NCI-H1436 (cell line): Measurements from ENCODE around the gene MGLL.

Source experiments
- DNase-seq: peaks from one replicate; lab custom pipeline; 2025; lab: John Stamatoyannopoulos, UW

MGLL gene

DNA sequence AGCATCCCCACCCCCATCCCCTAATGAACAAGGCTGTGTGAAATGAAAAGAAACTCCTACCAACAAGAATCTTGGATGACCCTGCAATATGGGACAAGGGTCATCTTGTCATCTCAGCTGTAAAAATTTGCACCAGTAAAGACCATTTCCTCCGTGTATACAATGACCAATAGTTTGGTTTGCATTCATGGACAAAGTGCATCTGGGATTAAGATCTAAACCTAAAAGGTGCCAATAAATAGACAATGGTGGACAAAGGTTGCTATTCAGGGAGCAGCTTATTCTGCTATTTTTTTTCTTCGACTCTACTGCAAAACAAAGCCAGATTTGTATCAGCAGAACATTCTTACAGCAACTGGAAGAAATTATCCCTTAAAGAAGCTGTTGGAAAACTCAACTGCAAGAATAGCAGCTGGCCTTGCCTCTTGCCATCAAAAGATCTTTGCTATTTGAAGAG is 8.0 kb downstream of the MGLL start:
- DNase-seq = no peak

DNA sequence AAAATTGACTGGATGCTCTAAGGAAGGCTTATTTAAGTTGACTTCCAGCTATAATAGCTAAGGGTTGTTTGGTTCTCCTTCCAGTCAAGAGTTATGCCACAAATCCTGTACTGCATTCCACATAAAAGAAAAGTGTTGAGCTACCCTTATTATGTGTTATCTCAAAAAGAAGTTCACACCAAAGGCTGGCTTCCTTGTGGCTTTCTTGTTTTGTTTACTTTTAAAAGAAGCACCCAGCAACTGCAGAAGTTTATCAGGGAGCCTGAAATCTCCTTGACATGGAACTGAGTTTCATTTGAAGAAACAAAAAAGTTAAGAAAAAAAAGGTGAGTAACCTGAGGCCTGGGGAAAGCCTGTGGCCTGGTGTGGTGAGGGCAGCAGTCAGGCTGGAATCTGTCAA is 10.2 kb downstream of the MGLL start:
- DNase-seq = no peak

DNA sequence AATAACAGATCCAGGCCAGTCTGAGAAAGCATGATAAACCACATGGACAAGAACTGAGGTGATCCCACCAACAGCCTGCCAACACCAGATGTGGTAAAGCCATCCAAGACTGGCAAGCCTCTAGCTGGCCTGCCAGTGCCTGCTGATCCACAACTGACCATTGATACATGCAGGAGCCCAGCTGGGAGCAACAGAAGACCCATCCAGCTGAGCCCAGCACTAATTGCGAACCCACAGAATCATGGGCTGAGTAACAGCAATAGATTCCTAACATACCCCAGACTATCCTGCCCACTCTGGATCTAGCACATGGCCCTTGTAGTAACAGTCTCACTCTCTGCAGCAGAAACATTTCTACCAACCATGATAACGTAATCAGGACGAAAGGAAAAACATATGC is 10.6 kb downstream of the MGLL start:
- no peak for DNase-seq

DNA sequence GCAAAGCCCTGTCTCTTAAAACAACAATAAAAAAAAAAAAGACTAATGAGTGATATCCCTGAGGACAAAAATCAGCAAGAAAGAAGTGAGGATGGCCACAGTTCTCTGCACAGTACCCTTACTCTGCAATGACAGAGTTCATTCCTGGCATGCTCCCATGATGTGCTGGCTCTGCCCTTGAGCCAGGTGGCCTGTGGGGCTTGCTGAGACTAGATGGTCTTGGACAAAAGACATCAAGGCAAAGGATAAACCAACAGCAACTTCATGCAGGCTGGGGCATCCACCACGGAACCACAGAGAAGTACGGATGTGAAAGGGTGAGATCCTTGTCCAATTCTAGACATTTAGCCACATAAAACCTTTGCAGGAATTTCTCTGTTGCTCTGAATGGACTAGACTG is 12.7 kb downstream of the MGLL start:
- DNase-seq = no peak

DNA sequence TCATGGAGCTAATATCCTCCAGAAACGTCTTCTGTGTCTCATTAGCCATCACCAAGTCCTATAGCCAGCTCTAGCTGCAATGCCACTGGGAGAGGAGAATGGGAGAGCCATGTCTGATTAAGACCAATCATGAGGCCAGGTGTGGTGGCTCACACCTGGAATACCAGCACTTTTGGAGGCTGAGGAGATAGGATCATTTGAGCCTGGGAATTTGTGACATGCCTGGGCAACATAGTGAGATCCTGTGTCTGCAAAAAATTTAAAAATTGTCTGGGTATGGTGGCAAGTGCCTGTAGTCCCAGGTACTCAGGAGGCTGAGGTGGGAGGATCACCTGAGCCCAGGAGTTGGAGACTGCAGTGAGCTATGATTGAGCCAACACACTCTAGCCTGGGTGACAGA is 13.1 kb downstream of the MGLL start:
- no peak for DNase-seq

DNA sequence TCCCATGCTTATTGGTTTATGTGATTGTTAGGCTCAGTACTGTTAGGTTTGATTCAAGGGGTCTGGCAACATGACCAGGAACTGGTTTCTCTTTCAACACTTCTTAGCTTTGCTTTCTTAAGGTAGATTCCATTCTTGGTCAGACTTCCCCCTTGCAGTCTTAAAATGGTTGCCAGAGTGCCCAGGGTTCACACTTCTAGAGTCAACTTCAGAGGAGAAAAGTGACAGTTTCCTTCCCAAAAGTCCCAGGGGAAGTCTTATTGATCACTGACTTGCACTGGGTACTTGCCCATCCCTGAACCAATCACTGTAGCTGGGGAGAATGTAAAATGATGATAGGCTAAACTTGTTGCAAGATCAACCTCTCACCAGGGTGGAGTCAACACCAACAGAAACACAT is 14.1 kb downstream of the MGLL start:
- no peak for DNase-seq

DNA sequence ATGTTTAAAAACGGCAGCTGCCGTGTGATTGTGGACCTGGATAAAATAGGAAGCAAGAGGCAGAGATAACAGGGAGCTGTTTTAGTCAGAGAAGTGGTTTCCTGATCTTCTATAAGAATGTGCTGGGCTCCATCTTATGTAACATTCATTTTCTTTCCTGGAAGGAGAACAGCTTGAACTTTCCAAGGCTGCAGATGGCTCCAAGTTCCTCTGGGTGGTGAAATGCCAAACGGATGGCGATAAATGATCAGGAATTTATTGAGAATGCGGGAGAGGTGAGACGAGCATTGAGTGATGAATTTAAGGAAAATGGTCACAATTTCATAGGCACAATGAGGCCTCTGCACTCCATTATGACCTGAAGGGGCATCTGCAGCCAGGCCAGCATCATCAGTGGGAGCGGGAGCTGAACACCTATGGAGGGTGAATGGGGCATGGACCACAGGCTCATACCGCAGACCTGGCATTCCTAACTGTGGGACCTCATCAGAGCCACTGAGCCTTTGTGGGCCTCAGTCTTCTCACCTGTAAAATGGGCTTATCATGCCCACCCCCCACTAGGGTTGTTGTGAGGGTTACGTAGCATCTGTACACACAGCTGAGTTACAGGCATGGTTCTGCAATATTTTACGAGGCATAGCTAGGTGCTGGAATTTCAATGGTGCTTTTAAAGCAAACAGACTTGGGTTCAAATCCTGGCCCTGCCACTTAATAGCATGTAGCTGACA is 17.1 kb downstream of the MGLL start:
- DNase-seq = no peak

DNA sequence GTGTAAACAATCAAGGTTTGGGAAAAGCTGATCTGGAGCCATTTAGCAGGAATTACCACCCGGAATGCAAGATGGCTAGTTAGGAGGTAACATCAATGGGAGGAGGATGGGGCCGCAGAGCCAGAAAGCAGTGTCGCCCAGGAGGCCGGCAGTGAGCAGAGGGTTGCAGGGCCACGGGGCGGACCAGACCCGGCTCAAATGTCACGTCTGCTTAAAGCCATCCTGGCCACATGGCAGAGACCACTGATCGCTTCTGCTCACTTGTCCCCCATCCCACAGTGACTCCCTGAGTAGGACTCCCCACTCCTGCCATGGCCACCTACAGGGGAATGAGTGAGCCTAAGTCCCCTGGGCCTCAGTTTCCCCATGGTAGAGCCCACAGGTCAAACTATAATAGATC is 18.2 kb downstream of the MGLL start:
- no peak for DNase-seq

DNA sequence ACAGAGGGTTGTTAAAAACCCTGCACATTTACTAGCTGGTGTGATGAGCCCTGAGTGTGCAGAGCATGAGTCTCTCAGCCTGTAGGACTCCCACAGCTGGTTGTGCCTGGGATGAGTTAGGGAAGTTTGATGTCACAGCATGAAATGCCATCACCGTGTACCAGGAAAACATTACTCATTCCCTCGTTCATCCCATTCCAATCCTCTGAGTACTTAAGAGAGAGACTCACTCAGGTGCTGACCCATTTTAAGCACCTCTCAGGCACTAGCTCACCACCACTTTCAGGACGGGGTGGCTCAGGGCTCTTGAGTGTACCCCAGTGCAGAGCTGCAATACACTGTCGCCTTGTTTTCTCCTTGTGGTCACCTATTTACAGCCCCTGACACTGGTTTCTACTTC is 18.7 kb downstream of the MGLL start:
- no peak for DNase-seq

DNA sequence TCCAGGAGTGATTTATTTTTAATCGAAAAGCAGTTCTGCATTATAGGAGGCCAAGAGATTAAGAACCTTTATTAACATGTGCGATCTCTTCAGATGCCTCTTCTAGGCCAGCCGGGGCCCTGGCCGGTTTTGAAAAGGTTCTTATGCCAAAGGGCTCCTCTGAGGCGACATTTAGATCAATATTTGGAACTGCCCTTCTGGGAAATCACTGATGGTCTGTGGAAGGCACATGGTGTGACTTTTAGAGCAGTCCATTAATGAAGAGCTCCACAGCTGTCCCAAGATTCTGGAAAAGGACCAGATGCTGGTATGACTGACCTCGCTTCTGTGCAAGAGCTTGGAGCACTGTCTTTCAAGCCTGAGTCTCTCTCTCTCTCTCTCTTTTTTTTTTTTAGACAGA is 19.7 kb downstream of the MGLL start:
- DNase-seq = no peak

DNA sequence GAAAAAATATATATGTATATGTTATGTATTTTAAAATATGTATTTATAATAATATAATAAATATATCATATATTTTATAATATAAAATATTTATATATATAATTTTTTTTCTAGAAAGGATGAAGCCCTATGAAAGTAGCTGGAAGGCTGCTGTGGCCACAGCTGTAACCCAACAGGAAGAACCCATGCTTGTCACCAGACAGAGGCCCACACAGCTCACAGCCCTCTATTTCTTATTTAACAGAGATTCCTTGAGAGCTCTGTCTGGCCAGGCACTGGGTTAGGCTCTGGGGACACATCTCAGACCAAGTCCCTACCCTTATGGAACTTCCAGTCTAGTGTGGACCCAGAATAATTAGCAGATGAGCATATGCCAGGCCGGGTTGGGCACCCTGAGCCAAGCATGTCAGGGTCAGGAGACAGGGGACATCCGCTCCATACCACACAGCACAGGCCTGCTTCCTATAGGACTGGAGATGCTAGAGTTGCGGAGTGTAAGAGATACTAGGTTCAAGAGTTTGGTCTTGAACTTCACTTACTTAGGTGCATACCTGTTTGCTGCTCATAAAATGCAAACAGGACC is 20.5 kb downstream of the MGLL start:
- DNase-seq = no peak

DNA sequence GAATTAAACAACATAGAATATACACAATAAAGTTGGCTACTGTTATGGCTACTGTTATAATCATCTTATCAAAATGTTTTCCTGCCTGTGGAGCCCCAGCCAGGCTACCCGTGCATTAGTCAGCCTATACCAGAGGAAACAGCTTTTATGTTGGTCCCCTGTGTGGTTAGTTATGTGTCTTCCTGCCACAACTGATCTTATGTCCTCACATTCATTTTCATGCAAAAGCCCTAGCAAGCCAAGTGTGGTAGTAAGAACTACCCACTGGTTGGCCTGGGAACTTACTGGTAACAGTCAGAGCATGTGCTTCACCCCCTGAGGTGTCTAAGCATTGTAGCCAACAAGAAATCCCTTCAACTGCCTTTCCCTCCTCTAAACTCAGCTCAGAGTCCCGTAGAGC is 21.8 kb downstream of the MGLL start:
- DNase-seq = no peak

DNA sequence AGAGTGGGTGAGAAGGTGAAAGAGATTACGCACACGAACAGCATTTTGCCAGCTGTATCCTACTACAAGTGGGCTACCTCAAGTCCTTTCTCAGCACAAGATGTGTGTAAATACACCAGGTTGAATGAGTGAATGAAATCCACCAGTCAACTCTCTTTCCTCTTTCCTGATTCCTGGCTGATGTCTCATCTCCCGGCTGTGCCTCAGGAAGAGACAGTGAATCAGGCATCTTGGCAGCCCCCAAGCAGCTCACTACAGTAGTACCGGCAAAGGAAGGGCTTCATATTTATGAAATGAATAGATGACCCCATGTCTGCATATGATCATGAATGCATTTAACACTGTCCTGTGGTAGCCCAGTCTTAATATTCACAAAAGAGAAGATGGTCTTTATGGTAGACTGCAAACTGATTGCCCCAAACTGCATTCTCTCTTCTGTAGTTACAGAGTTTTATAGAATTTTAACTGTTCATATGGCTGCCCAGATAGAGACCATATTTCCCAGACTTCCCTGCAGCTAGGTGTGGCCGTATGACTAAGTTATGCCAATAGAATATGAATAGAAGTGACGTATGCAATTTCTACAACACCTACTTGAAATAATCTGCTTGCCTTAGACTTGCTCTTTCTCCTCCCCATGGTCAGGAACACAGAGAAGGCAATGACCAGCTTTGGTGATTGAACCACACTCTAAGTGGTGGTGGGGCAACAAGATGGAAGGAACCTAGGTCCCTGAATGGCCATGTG is 22.7 kb downstream of the MGLL start:
- no peak for DNase-seq

DNA sequence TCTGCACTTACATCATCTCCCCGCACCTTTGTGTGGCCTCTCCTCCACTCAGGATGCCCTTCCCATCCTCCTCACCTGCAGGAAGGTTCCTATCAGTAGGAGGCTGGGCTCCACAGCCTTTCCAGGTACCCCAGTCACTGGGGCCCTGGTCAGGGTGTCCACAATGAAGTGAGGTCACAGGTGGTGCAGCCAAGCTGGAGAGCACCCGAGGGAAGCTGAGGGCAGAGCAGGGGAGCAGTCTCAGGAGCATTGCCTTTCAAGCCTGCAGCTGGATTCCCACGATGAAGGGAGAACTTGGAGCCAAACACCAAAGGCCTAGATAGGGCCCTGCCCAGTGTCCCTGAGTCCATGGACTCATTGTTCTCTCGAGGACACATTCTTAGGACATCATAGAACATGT is 23.6 kb downstream of the MGLL start:
- DNase-seq = no peak

DNA sequence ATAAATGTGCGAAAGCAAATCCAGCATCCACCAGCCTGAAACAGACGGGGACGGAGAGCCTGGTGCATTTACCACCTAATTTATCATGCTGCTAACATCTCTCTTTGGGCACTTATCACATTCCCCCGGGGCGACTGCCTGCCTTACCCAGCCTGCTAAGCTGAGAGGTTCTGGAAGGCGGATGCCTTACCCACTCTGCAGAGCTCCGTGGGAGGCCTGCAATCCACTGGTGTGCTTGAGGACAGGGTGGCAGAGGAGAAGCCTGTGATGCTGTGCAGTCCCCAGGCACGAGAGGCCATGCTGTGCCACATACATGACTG is 25.5 kb downstream of the MGLL start:
- peak; percentile 58 for DNase-seq

DNA sequence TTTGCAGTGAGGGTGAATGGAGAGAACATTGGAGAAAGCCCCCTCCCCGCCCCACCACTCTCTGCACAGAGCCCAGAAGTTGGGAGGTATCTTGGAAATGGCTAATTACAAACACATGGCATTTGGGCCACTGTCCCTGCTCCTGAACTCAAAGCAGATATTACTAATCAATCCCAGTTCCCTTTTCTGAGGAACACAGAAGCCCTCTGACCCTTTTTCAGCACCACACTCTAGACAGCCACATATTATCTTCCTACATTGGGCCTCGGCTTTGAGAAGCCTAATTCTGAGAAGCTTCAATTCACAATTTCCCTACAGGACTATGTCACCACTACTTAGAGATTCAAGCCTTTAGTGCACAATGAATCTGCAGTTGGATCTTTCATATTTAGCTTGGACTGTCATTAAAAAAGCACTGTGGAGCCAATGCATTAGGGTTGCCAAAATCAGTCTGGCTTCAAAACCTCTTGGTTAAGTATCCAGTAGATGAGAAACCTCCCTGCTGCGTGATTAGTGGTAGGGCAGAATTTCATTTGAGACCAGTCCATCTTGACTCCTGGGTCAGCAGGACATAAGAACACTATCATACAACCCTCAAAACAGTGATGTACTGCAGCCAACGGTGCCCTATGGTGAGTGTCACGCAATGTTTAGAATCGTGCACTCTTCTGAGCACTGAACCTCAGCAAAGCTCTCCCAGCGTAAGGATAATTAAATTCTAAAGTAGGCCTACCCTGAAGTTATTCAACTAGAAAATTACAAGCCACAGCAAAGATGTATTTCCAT is 26.1 kb downstream of the MGLL start:
- no peak for DNase-seq

DNA sequence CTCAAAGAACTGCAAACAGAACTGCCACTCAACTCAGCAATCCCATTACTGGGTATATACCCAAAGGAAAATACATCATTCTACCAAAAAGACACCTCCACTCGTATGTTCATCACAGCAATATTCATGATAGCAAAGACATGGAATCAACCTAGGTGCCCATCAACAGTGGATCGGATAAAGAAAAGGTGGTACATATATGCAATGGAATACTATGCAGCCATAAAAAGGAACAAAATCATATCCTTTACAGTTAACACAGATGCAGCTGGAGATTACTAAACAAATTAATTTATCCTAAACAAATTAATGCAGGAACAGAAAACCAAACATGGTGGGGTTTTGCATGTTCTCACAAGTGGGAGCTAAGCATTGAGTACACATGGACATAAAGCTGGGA is 27.3 kb downstream of the MGLL start:
- no peak for DNase-seq

DNA sequence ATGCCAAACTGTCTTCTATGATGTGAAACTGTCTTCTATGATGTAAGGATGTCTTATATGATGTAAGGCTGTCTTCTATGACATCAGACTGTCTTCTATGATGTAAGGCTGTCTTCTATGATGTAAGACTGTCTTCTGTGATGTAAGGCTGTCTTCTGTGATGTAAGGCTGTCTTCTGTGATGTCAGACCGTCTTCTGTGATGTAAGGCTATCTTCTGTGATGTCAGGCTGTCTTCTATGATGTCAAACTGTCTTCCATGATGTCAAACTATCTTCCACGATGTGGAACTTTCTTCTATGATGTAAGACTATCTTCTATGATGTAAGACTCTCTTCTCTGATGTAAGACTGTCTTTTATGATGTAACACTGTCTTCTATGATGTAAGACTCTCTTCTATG is 27.9 kb downstream of the MGLL start:
- DNase-seq = no peak

DNA sequence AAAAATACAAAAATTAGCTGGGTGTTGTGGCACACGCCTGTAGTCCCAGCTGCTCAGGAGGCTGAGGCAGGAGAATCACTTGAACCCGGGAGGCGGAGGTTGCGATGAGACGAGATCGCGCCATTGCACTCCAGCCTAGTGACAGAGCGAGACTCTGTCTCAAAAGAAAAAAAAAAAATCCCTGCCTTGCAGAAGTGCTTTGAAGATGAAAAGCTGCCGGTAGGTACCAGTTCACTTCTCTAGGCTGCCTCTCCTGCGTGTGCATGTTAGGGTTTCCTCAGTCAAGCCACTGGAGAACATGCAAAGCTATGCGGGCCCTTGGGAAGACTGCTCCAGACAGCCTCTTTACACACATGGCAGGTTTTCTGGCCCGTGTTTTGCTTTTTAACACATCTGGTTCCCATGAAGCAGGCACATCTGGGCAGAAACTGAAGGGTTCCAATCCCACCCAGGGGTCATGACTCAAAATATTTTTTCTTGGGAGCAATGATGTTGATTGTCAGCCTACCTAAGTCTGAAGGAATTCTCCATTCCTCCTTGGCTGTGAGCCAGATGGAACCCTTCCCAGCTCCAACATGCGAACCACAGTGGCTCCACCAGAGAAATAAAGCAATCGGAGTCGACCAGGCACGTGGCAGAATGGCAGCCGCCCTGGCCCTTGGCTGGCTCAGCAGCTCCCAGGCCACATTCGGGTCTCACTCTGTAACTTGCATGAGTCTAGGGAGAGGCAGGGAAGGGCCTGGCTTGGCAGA is 29.6 kb downstream of the MGLL start:
- DNase-seq = no peak

DNA sequence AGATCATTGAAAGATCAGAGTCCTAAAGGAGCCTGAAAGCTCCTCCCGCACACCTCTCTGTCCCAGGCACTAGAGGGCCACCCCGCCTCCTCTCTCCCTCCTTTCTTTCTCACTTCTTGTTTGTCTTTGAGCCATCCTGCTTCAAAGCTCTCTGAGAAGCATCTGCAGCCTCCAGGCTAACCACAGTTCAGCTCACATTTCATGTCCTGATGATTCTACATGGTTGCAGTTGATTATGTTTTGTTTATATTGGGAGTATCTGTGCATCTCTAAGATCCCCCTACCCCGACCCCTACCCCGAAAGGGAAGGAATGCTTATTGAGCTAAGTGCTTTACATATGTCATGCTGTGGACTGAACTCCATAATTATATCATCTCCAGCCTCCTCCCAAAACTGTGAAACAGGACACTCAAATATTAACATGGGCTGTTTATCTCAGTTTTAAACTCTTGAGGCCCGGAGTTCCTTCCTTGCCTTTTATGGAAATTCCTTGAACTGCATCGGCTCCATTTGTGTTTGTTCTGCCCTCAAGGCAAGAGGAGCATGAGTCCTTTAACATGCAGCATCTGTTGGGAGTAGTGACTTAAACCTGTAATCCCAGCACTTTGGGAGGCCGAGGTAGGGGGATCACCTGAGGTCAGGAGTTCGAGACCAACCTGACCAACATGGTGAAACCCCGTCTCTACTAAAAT is 30.9 kb downstream of the MGLL start:
- DNase-seq = no peak

DNA sequence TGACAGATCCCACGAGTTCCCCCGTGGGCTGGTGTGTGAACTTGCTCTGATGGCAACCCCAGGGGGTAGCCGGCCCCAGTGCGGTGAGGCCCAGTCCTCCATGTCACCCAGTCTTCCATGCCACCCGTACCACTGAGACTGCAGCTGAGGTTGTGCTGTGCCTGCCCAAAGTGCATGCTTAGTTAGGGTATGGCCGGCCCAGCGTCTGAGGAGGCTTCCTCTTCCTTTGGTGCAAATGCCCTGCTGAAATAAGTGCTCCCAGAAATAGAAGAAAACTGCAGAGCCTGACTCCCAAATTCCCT is 31.5 kb downstream of the MGLL start:
- DNase-seq = no peak
